Activated CD4-positive, CD25-positive, alpha-beta regulatory T cell treated with anti-CD3 and anti-CD28 coated beads, Interleukin-2, amount 50 U/mL, for 16 hours (primary cell): Measurements from ENCODE around the gene SH3D21.

Experiments used
- DNase-seq: peaks from one replicate; pipeline ENCODE4 v3.0.0-alpha.2; 2020; ENCODE audit warnings: low read depth, low spot score

SH3D21 gene

GRCh38 chr1:36303650-36304360 lies 2.4 kb upstream of the SH3D21 start:
- DNase-seq, result no peak

DNA sequence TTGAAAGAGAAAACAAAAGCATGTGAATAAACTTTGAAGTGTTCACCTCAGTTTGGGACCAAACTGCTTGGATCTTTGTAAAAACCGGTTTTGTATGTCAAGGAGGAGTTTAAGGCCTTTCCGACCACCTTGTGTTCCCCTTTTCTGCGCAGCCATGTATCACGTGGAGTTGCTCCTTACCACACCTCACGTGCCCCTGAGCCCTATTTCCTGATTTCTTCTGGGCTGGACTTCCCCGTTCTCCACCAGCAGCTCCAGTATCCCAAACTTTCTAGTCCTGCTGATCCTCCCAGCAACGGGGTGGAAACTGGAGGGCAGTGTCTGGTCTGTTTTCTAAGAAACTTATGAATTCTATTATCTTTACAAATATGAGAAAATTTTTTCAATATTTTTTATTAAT lies 1.6 kb upstream of the SH3D21 start:
- no peak for DNase-seq

- DNase-seq, result no peak
Observed at GRCh38 chr1:36304970-36305914, 926 bp upstream of the SH3D21 start.

- DNase-seq, result no peak
Observed at GRCh38 chr1:36305915-36306209, 306 bp upstream of the SH3D21 start.

DNA sequence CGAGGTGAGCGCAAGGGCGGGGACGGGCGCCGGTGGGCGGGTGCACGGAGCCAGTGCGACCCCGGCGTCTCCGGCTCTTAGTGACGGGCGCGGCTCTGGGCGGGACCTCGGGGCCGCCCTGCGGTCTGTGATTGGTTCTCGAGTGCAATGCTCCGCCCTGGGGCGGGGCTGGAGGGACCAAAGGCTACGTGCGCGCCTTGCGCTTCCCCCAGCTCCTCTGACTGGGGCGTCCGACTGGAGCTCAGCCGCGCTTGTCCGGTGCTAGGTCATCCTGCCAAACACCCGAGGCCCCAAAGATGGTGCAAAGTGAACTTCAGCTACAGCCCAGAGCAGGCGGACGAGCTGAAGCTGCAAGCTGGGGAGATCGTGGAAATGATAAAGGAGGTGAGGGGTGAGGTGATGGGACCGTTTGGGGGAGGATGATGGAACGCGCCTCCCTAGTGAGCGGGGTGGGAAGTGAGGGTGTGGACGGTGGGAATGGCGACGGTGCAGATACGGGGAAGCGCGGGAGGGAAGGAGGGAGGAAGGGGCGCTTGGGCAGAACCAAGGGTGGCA lies 811 bp downstream of the SH3D21 start:
- DNase-seq, result peak; percentile 81

GRCh38 chr1:36307601-36308330 lies 1.6 kb downstream of the SH3D21 start:
- no peak for DNase-seq

- no peak for DNase-seq
Observed at GRCh38 chr1:36309397-36309796, 3.2 kb downstream of the SH3D21 start.

DNA sequence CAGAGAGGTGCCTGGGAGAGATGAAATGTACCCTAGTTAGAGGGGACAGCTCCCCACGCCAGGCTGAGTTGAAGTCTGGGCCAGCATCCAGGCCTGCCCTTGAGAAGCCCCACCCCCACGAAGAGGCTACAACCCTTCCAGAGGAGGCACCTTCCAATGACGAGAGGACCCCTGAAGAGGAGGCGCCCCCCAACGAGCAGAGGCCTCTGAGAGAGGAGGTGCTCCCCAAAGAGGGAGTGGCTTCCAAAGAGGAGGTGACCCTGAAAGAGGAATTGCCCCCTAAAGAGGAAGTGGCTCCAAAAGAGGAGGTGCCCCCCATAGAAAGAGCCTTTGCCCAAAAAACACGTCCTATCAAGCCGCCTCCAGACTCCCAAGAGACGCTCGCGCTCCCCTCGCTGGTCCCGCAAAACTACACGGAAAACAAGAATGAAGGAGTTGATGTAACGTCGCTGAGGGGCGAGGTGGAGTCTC lies 14.2 kb downstream of the SH3D21 start:
- DNase-seq, result no peak

DNA sequence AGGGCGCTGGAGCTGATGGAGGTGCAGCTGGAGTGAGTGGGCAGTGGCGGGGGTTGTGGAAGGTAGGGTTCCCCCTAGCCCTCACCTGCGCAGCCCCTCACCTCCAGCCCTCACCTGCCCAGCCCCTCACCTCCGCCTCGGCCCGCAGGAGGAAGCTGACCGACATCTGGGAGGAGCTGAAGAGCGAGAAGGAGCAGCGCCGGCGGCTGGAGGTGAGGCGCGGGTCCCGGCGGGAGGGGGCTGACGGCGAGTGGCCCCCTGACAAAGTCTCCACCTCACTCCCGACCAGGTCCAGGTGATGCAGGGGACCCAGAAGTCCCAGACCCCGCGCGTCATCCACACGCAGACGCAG lies 14.6 kb downstream of the SH3D21 start:
- DNase-seq, result no peak

- no peak for DNase-seq
Observed at GRCh38 chr1:36321119-36321951, 15.2 kb downstream of the SH3D21 start.

DNA sequence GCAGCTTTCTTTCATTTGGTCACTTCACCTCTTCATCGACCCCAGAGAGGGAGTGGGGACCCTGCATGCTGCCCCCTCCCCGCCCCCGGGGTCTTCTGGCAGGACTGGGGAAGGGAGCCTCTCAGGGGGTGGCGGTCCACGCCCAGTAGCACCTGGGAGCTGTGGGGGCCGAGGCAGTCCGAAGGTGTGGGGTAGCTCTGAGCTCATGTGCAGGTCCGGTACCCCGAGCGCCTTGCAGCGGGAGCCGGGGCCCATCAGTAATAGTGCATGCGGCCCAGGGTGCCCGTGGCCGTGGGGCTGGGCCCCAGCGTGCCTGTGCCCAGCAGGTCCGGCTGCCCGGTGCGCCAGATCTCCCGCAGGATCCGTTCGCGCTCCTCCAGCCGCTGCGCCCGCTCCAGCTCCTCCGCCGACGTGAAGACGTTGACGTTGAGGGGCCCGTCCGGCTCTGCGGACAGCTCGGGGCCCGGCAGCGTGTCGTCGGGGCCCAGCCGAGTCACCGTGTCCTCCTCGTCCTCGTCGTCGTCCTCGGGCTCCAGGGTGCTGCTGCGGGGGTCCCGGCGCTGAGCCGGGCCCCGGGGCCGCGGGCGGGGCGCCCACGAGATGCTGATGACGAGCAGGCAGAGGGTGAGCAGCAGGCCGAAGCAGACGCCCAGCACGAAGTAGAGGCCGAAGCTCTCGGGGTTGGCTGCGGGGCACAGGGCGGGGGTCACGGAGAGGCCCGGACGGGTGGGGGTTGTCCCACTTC lies 16.0 kb downstream of the SH3D21 start:
- DNase-seq, result no peak

DNA sequence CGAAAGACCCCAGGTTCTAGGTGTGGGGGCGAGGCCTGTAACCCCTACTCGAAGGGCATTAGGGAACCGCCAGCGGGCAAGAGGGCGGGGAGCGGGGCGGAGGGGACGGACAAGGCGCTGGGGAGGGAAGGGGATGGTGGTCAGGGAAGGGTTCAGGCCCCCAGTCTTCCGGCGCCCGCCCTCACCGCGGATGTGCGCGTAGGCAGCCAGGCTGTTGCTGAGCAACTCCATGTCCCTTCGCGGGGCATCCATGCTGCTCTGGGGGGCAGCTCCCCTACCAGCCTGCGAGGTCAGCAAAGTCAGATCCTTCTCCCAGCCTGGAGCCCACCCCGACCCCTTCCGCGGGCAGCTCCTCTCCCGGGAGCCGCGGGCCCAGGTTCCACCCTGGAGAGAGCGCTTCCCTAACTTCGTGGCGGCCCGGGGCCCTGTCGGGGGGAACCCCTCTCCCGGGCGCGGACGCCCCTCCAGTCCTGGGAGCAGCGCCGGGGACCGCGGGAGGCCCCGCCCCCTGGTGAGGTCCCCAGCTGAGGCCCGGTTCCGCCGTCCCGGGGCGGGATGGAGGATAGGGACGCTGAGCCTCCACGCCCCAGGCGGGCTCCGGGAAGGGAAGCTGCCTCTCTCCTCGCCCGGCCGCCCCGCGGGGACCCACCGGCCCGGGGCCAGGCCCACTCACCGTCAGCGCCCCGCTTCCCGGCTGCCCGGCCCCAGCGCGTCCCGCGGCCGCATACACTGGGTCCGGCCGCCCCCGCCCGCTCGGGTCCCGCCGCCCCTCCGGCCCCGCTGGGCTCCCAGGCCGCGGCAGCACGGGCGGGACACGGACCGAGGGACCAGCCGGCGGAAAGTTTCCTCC lies 16.8 kb downstream of the SH3D21 start:
- no peak for DNase-seq

GRCh38 chr1:36323636-36324352 lies 17.6 kb downstream of the SH3D21 start, which contains the start of gene EVA1B:
TSS of gene EVA1B (minus strand) at chr1:36323645. CDS start at chr1:36323037, 608 bp downstream.
- no peak for DNase-seq

DNA sequence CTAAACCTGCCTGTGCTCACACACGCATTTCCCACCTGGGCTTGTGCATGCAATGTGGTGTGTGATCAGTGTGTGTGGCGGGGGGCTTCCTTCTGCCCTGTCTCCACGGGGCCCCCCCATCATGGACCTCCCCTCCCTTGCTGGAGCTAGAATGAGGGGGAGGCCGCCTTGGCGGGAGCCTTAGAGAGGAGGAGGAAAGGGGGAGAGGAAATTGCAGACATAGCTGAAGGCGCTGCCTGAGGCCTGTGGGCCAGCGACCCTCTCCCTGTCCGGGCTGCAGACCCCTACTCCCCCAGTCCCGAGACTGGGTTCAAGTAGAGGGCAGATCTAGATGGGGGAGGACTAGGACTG lies 18.2 kb downstream of the SH3D21 start:
- no peak for DNase-seq

- DNase-seq, result no peak
Observed at GRCh38 chr1:36326499-36326898, 20.3 kb downstream of the SH3D21 start.

DNA sequence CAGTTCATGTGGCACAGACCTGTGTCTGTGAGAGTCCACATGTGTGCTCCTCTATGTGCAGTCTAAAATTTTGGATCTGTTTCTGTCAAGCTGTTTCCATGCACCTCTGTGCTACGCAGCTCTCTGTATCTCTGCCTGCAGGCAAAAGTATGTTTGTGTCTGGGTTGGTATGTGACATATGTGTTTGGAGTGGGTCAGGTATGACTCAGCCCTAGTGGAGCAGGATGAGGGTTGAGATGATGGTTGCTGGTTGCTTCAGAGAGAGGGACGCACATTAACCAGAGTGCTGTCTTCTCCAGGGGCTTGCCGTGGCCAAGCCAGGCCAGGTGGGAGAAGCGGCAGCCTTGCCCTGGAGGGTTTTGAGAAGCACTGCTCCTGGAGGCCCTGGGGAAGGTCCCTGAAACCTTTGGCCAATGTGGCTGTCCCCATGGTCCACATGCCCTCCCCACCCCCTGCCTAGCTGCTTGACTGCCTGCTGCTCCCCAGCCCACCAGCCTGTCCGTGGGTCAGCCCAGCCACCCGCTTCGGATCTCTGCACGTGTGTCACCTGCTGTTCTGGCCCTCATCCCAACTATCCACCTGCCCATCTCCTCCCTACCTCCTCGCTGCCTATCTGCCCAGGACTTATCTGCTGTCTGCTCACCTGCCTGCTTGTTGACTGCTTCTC lies 21.4 kb downstream of the SH3D21 start:
- DNase-seq, result no peak

DNA sequence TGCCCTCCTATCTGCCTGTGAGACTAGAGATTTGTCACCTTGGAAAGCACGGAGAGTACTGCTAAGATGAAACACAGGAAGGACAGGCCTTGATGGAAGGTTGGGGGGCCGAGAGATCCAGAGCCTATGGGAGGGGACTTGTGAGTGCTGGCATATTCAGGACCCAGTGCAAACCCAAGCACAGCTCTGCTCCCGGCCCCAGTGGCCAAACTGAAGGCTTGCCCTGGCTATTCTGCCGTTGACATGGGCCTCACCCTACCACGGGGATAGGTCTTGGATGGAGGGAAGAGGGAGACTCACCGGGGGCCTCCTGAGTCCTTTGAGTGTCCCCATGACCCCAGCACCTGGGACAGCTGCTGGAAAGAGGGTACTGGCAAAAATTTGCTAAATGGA lies 21.9 kb downstream of the SH3D21 start:
- no peak for DNase-seq

- DNase-seq, result no peak
Observed at GRCh38 chr1:36328713-36329112, 22.5 kb downstream of the SH3D21 start.
